ENCODE measurements around the gene LRMDA. TPM values are rescaled to one million over a fixed set of nuclear protein-coding genes. Genes with fewer than 3 reads are reported as not detected.

LRMDA gene
- total RNA-seq, 1 experiment from 2014 or later: 4.8 TPM

GRCh38 chr10:75736151-75736640 is 304.8 kb downstream of the LRMDA start:
- POLR2A ChIA-PET: no interaction called here
- Histone ChIP-seq H4K20me1 (ENCODE audit: insufficient read depth) (no peaks in the 10 kb centered on the region), H3K79me2 (ENCODE audit: insufficient read depth, low read length) (no peaks in the 10 kb centered on the region), H3K4me2 (ENCODE audit: low read length) (no peak overlapping the region), H3K36me3 (ENCODE audit: control insufficient read depth in 1 of 2, insufficient read depth in 2 of 2, low read length in 2 of 2) (no peaks in the 10 kb centered on the region), H3K9me3 (ENCODE audit: control insufficient read depth in 1 of 2, insufficient read depth in 1 of 2, low read depth in 1 of 2, low read length in 2 of 2) (no peaks in the 10 kb centered on the region), H3K9ac (ENCODE audit: low read length) (no peak overlapping the region), H3K4me1 (ENCODE audit: control insufficient read depth in 1 of 2, insufficient read depth in 2 of 2, low read length in 2 of 2) (no peaks in the 10 kb centered on the region), H3K9me2 (ENCODE audit: insufficient read depth) (no peaks in the 10 kb centered on the region), H3K27ac (ENCODE audit: low read depth, low read length) (no peak overlapping the region), H2AFZ (ENCODE audit: low read depth, low read length, poor library complexity, severe bottlenecking) (no peak overlapping the region), H3K4me3 (replicated peaks in 1 of 2; ENCODE audit: low read depth in 1 of 2, low read length in 2 of 2) (no peak overlapping the region), H3K27me3 (ENCODE audit: insufficient read depth, low read length) (peaks cover 9% of the 10 kb centered on the region; the same call in 1 of the 2 replicates)
- DNase-seq (ENCODE audit: low read depth, low spot score) (no peak), ATAC-seq (no peak)
- TF ChIP-seq SP1 (IDR thresholded peaks at IDR 0.05; ENCODE audit: low read depth) (no peak), SIN3A (IDR thresholded peaks at IDR 0.05; ENCODE audit: low read depth) (no peak), JUND (IDR thresholded peaks at IDR 0.05) (no peak), MAX (IDR thresholded peaks at IDR 0.05) (no peak), YY1 (IDR thresholded peaks at IDR 0.05; ENCODE audit: extremely low read depth, insufficient replicate concordance, low read depth, low read length) (no peak), POLR2AphosphoS5 (IDR thresholded peaks at IDR 0.05; ENCODE audit: low read depth, low read length) (no peak), ATF3 (IDR thresholded peaks at IDR 0.05) (no peak), CTCF (IDR thresholded peaks at IDR 0.05 in 2 of 3, conservative IDR thresholded peaks at IDR 0.05 in 1 of 3; ENCODE audit: borderline replicate concordance in 1 of 3, insufficient read depth in 1 of 3, low read depth in 2 of 3, low read length in 2 of 3) (no peak), FOSL1 (IDR thresholded peaks at IDR 0.05; ENCODE audit: low read depth) (no peak)
- intact Hi-C loops (cut with micrococcal nuclease): no loop called here
- CTCF ChIA-PET: no interaction called here
- RAD21 ChIA-PET (ENCODE audit: low non-redundant PET in 1 of 2, low total read pairs in 2 of 2, uncharacterized antibody in 2 of 2, unreplicated experiment in 2 of 2): interaction anchor here in 1 of 2 experiments (0.6 kb wide), 1 partner anchor 583 kb away, joined by 3 read pairs; no protein-coding TSS in a partner anchor
- BruUV-seq (replicated peaks): no TSS peak

Measured in HCT116 (cell line).